Measurements from ENCODE around the gene TUB.

The TUB gene

DNA sequence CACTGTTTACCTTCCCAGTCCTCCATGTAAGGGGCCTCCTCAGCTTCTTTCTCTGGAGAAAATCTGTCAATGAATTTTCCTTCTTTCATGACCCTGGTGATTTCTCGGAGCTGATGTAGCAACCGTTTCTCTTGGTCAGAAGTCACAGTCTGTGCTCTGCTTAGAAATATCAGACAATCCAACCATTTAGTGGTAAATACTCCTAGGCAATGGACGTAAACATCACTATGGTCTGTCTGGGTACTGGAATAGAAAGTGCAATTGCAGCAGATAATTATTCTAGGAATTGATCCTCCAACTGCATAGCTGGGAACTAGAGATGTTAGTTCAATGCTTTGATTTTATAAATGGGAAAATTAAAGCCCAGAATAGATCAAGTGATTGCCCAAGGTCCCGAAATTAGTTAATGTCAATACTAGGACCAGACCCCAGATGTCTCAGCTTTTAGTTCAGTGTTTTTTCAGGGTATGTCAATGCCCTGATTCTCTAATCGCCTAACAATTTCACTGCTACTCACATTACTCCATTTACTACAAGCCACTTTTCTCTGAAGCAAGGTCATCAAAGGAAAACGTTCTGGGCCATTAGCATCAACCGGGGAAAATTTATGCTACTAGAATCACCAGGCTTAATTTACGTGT is 45.8 kb downstream of the TUB start:
- Histone ChIP-seq H3K4me1 (ENCODE audit: insufficient read depth, low read length) (no peaks in the 10 kb centered on the region), H3K4me3 (ENCODE audit: low read length) (no peak overlapping the region)

GRCh38 chr11:8127447-8127846 is 46.4 kb downstream of the TUB start:
- H3K4me1 ChIP-seq (ENCODE audit: insufficient read depth, low read length) = no peaks in the 10 kb centered on the region
- H3K36me3 ChIP-seq (ENCODE audit: insufficient read depth, low read length) = no peaks in the 10 kb centered on the region
- no peak overlapping the region for H2AFZ ChIP-seq (ENCODE audit: low read depth, low read length)
- H3K27me3 ChIP-seq (ENCODE audit: insufficient read depth, low read length) = no peaks in the 10 kb centered on the region
- H3K4me3 ChIP-seq (ENCODE audit: low read length) = no peak overlapping the region
- no peaks in the 10 kb centered on the region for H3K9me3 ChIP-seq (ENCODE audit: low read length)

More for the DNA sequence above, 45.8 kb downstream of the TUB start:
- H3K9me3 ChIP-seq (ENCODE audit: low read length) = no peaks in the 10 kb centered on the region
- H3K36me3 ChIP-seq (ENCODE audit: insufficient read depth, low read length) = no peaks in the 10 kb centered on the region
- H3K27me3 ChIP-seq (ENCODE audit: insufficient read depth, low read length) = no peaks in the 10 kb centered on the region
- H2AFZ ChIP-seq (ENCODE audit: low read depth, low read length) = no peak overlapping the region

DNA sequence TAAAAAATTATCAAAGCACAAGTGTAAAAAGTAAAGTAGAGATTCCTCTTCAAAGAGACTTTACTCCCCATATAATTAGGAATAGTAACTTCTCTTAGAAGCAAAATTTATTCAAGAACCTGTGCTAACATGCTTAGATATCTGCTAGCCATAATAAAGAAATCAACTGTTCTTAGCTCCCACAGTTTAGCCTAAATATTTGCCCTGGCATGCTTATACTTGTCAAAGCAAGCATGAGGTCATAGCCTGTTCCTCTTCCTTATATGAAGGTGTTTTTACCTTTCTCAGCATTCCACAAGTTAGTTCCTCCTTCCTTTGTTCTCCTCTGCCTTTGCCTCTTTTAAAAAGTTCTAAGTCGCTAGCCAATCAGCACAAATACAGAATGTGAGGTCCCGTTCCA is 57.5 kb downstream of the TUB start:
- H3K9me3 ChIP-seq (ENCODE audit: low read length) = peaks cover 6% of the 10 kb centered on the region
- H3K4me1 ChIP-seq (ENCODE audit: insufficient read depth, low read length) = no peaks in the 10 kb centered on the region
- H2AFZ ChIP-seq (ENCODE audit: low read depth, low read length) = no peak overlapping the region
- H3K27me3 ChIP-seq (ENCODE audit: insufficient read depth, low read length) = no peaks in the 10 kb centered on the region
- no peak overlapping the region for H3K4me3 ChIP-seq (ENCODE audit: low read length)
- H3K36me3 ChIP-seq (ENCODE audit: insufficient read depth, low read length) = peaks cover under 1% of the 10 kb centered on the region

GRCh38 chr11:8149726-8150125 is 68.7 kb downstream of the TUB start:
- Histone ChIP-seq H3K4me1 (ENCODE audit: insufficient read depth, low read length) (no peaks in the 10 kb centered on the region), H3K4me3 (ENCODE audit: low read length) (no peak overlapping the region), H3K27me3 (ENCODE audit: insufficient read depth, low read length) (no peaks in the 10 kb centered on the region), H3K36me3 (ENCODE audit: insufficient read depth, low read length) (no peaks in the 10 kb centered on the region), H2AFZ (ENCODE audit: low read depth, low read length) (no peak overlapping the region), H3K9me3 (ENCODE audit: low read length) (no peaks in the 10 kb centered on the region)
